MM.1S (cell line): ENCODE results near the gene OR1A1.

Experiments
- DNase-seq: peaks from one replicate; pipeline ENCODE4 v3.0.0-alpha.2; 2015
- H2AFZ ChIP-seq: fragments of 300-600 bp; sonication (generic); 2 replicates; pipeline ENCODE4 v1.6.0; 2016; ENCODE audit warnings: antibody characterized with exemption, low read length
- H3F3A ChIP-seq: fragments of 300-600 bp; sonication (generic); 2 replicates; pipeline ENCODE4 v1.6.1; 2016; ENCODE audit warnings: mild to moderate bottlenecking, antibody characterized with exemption, low read length, moderate library complexity, mixed read lengths; ENCODE audit not compliant: insufficient read depth
- H3K27ac ChIP-seq: fragments of 300-600 bp; sonication (generic); 2 replicates; pipeline ENCODE4 v1.5.1; 2016; ENCODE audit warnings: mild to moderate bottlenecking, low read length
- H3K27me3 ChIP-seq: fragments of 300-600 bp; sonication (generic); replicated peaks from 2 replicates; pipeline ENCODE4 v1.6.0; 2016; ENCODE audit warnings: low read length; ENCODE audit not compliant: insufficient read depth
- H3K36me3 ChIP-seq: fragments of 300-600 bp; sonication (generic); replicated peaks from 2 replicates; pipeline ENCODE4 v1.6.1; 2016; ENCODE audit warnings: mild to moderate bottlenecking, low read length, mixed read lengths; ENCODE audit not compliant: insufficient read depth
- H3K4me1 ChIP-seq: fragments of 300-600 bp; sonication (generic); 2 replicates; pipeline ENCODE4 v1.6.1; 2016; ENCODE audit warnings: low read length, mixed read lengths
- H3K4me2 ChIP-seq: fragments of 300-600 bp; sonication (generic); 2 replicates; pipeline ENCODE4 v1.6.0; 2016; ENCODE audit warnings: low read depth, low read length
- H3K4me3 ChIP-seq: fragments of 300-600 bp; sonication (generic); 2 replicates; pipeline ENCODE4 v1.5.1; 2016; ENCODE audit warnings: low read length, mixed read lengths
- H3K79me2 ChIP-seq: fragments of 300-600 bp; sonication (generic); 2 replicates; pipeline ENCODE4 v1.6.1; 2016; ENCODE audit warnings: mixed run types, low read length, mixed read lengths
- H3K9ac ChIP-seq: fragments of 300-600 bp; sonication (generic); 2 replicates; pipeline ENCODE4 v1.6.1; 2016; ENCODE audit warnings: low read length, mixed read lengths
- H3K9me2 ChIP-seq: fragments of 300-600 bp; sonication (generic); replicated peaks from 2 replicates; pipeline ENCODE4 v1.6.1; 2016; ENCODE audit warnings: mild to moderate bottlenecking, low read length, mixed read lengths; ENCODE audit not compliant: insufficient read depth
- H3K9me3 ChIP-seq: fragments of 300-600 bp; sonication (generic); replicated peaks from 2 replicates; pipeline ENCODE4 v1.6.1; 2016; ENCODE audit warnings: mild to moderate bottlenecking, low read length, mixed read lengths; ENCODE audit not compliant: insufficient read depth
- H4K20me1 ChIP-seq: fragments of 300-600 bp; sonication (generic); 2 replicates; pipeline ENCODE4 v1.6.1; 2016; ENCODE audit warnings: mild to moderate bottlenecking, low read length, moderate library complexity, mixed read lengths; ENCODE audit not compliant: insufficient read depth
- EZH2 ChIP-seq: fragments of 300-600 bp; sonication (generic); optimal IDR thresholded peaks from 2 replicates; pipeline ENCODE3; 2017; ENCODE audit warnings: low read depth, mild to moderate bottlenecking, antibody characterized with exemption, low read length, mixed read lengths
- EZH2phosphoT487 ChIP-seq: fragments of 300-600 bp; sonication (generic); IDR thresholded peaks from 2 replicates; pipeline ENCODE4 v1.6.1; 2018; ENCODE audit warnings: antibody characterized with exemption, low read length
- TF ChIP-seq, protein P1 (sequence below): fragments of 300-600 bp; sonication (generic); IDR thresholded peaks from 2 replicates; pipeline ENCODE4 v1.5.1; 2016; ENCODE audit warnings: antibody characterized with exemption, low read length, mixed read lengths

The OR1A1 gene

DNA sequence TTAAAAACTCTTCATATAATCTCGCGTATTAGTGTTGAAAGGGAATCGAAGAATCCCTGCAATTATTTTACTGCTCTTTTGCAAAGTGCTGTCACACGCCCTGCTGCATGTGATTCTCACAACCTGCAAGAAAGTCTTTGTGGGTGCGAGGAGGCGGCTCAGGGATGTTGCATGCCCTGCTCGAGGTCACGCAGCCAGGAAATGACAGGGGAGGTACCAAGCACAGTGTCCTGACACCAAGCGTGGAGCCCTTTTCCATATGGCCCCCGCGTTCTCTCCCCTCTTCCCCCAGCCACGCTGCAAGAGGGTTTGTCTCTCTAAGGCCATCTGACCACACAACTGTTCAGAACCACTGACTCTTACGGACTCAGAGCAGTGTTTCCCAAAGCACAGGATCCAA is 53.1 kb downstream of the OR1A1 start:
- no peak overlapping the region for H3K4me3 ChIP-seq
- no peaks in the 10 kb centered on the region for H3K79me2 ChIP-seq
- no peak overlapping the region for H2AFZ ChIP-seq
- no peak for TF ChIP-seq EZH2
- TF ChIP-seq, protein P1, sequence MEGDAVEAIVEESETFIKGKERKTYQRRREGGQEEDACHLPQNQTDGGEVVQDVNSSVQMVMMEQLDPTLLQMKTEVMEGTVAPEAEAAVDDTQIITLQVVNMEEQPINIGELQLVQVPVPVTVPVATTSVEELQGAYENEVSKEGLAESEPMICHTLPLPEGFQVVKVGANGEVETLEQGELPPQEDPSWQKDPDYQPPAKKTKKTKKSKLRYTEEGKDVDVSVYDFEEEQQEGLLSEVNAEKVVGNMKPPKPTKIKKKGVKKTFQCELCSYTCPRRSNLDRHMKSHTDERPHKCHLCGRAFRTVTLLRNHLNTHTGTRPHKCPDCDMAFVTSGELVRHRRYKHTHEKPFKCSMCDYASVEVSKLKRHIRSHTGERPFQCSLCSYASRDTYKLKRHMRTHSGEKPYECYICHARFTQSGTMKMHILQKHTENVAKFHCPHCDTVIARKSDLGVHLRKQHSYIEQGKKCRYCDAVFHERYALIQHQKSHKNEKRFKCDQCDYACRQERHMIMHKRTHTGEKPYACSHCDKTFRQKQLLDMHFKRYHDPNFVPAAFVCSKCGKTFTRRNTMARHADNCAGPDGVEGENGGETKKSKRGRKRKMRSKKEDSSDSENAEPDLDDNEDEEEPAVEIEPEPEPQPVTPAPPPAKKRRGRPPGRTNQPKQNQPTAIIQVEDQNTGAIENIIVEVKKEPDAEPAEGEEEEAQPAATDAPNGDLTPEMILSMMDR: no peak
- no peak for TF ChIP-seq EZH2phosphoT487
- H3K4me2 ChIP-seq: no peak overlapping the region
- H3K27ac ChIP-seq: no peak overlapping the region
- no peaks in the 10 kb centered on the region for H3K9me2 ChIP-seq
- no peaks in the 10 kb centered on the region for H3K9me3 ChIP-seq
- no peaks in the 10 kb centered on the region for H3K27me3 ChIP-seq
- H4K20me1 ChIP-seq: no peaks in the 10 kb centered on the region
- H3K36me3 ChIP-seq: no peaks in the 10 kb centered on the region
- no peak for DNase-seq
- H3F3A ChIP-seq: no peaks in the 10 kb centered on the region
- H3K4me1 ChIP-seq: no peaks in the 10 kb centered on the region
- H3K9ac ChIP-seq: no peak overlapping the region
